SK-N-SH treated with all-trans-retinoic acid at 6 μM for 48 hours (cell line): ENCODE data around the gene PFKL.

Experiments used
- CREB5 ChIP-seq: fragments of 250-450 bp; sonication (Bioruptor Pico); IDR thresholded peaks from 2 replicates; pipeline ENCODE4 v1.5.1; 2020; ENCODE audit warnings: low read depth, mild to moderate bottlenecking, moderate library complexity
- ISL1 ChIP-seq: fragments of 250-450 bp; sonication (Bioruptor Pico); IDR thresholded peaks from 2 replicates; pipeline ENCODE4 v2.1.2; 2022; ENCODE audit warnings: mild to moderate bottlenecking, moderate library complexity
- RARB ChIP-seq: fragments of 250-450 bp; sonication (Bioruptor Pico); IDR thresholded peaks from 2 replicates; pipeline ENCODE4 v1.8.0; 2021; ENCODE audit warnings: mild to moderate bottlenecking, moderate library complexity
- ZNF565 ChIP-seq: fragments of 450-650 bp; formaldehyde crosslinking; conservative IDR thresholded peaks from 2 replicates; pipeline ENCODE4 v1.5.0; 2020; ENCODE audit warnings: low read depth, mild to moderate bottlenecking, moderate library complexity
- ZNF70 ChIP-seq: fragments of 450-650 bp; formaldehyde crosslinking; IDR thresholded peaks from 2 replicates; pipeline ENCODE4 v1.5.0; 2020; ENCODE audit warnings: mild to moderate bottlenecking, moderate library complexity
- TF ChIP-seq, protein P1 (sequence below): fragments of 250-450 bp; sonication (Bioruptor Pico); IDR thresholded peaks from 2 replicates; pipeline ENCODE4 v1.5.1; 2021; ENCODE audit warnings: mild to moderate bottlenecking, moderate library complexity
- TF ChIP-seq, protein P2 (sequence below): fragments of 250-450 bp; sonication (Bioruptor Pico); IDR thresholded peaks from 2 replicates; pipeline ENCODE4 v1.8.0; 2020; ENCODE audit warnings: mild to moderate bottlenecking, moderate library complexity, borderline replicate concordance

- TF ChIP-seq ZNF565 (no peak), RARB (CRISPR knock-in tag) (no peak), ISL1 (CRISPR knock-in tag) (no peak), CREB5 (CRISPR knock-in tag) (no peak), ZNF70 (no peak)
- TF ChIP-seq, protein P1, sequence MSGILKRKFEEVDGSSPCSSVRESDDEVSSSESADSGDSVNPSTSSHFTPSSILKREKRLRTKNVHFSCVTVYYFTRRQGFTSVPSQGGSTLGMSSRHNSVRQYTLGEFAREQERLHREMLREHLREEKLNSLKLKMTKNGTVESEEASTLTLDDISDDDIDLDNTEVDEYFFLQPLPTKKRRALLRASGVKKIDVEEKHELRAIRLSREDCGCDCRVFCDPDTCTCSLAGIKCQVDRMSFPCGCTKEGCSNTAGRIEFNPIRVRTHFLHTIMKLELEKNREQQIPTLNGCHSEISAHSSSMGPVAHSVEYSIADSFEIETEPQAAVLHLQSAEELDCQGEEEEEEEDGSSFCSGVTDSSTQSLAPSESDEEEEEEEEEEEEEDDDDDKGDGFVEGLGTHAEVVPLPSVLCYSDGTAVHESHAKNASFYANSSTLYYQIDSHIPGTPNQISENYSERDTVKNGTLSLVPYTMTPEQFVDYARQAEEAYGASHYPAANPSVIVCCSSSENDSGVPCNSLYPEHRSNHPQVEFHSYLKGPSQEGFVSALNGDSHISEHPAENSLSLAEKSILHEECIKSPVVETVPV (CRISPR knock-in tag) = no peak
- TF ChIP-seq, protein P2, sequence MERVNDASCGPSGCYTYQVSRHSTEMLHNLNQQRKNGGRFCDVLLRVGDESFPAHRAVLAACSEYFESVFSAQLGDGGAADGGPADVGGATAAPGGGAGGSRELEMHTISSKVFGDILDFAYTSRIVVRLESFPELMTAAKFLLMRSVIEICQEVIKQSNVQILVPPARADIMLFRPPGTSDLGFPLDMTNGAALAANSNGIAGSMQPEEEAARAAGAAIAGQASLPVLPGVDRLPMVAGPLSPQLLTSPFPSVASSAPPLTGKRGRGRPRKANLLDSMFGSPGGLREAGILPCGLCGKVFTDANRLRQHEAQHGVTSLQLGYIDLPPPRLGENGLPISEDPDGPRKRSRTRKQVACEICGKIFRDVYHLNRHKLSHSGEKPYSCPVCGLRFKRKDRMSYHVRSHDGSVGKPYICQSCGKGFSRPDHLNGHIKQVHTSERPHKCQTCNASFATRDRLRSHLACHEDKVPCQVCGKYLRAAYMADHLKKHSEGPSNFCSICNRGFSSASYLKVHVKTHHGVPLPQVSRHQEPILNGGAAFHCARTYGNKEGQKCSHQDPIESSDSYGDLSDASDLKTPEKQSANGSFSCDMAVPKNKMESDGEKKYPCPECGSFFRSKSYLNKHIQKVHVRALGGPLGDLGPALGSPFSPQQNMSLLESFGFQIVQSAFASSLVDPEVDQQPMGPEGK (CRISPR knock-in tag) = no peak
Measured at GRCh38 chr21:44297525-44298290, 2.1 kb upstream of the PFKL start.
